AG04450 (cell line): ENCODE results near the gene SPATS2L. TPM values are rescaled to one million over a fixed set of nuclear protein-coding genes. Genes with fewer than 3 reads are reported as not detected.

ENCODE experiments used
- CTCF ChIA-PET: fragments of 300-600, 350-600 bp; formaldehyde crosslinking; extraction: SDS; loops from one replicate; lab custom pipeline; 2022; ENCODE audit warnings: antibody characterized with exemption, inconsistent platforms; lab: Charles Lee
- POLR2A ChIA-PET: fragments of 350-600 bp; formaldehyde crosslinking; extraction: SDS; loops from one replicate; lab custom pipeline; 2021; ENCODE audit warnings: antibody characterized with exemption, inconsistent platforms; lab: Yijun Ruan, JAX
- DNase-seq: peaks from one replicate; pipeline ENCODE4 v3.0.0-alpha.2; 2011; ENCODE audit warnings: low read depth, low spot score
- H3K27ac ChIP-seq: one replicate; pipeline ENCODE4 v1.5.1; 2012; ENCODE audit warnings: low read depth, low read length, control low read depth
- H3K27me3 ChIP-seq: one replicate; pipeline ENCODE4 v1.6.0; 2012; ENCODE audit warnings: low read length; ENCODE audit not compliant: control insufficient read depth, insufficient read depth
- H3K4me3 ChIP-seq: 2 replicates; pipeline ENCODE4 v1.5.1; 2011; ENCODE audit warnings: mild to moderate bottlenecking, low read depth, low read length, control low read depth
- H3K9me3 ChIP-seq: 2 replicates; pipeline ENCODE4 v1.5.1; 2012; ENCODE audit warnings: low read length; ENCODE audit not compliant: control insufficient read depth, insufficient read depth
- polyA plus RNA-seq: library from polyadenylated mRNA; depleted of rRNA; stranded (reverse); fragments of >200 nt; gene quantifications from 2 replicates; pipeline ENCODE4 v1.2.3, GENCODE V29; 2011
- TF ChIP-seq, protein P1 (sequence below): IDR thresholded peaks from 2 replicates; pipeline ENCODE4 v1.5.1; 2011; ENCODE audit warnings: low read depth, low read length, control low read depth, inconsistent platforms

SPATS2L gene
- polyA plus RNA-seq, 1 experiment, result 361 TPM

DNA sequence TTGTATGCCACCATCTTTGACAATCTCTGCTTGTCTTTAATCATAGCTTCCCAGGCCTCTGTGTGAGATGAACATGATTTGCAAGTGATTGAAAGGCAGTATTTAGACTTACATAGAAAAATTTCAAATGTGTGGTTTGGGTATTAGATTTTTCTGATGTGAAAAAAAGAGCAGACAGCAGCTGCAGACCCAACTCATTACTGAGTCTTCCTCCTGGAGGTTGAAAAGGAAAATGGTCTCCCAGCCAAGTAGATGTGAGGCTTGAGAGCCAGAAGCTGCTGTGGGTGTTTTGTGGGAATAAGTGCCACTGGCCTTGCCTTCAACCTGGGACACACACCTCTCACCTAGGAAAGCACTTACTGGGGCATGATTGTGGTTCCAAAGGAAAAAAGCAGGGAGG, 110.9 kb downstream of the SPATS2L start:
- no peak overlapping the region for H3K4me3 ChIP-seq
- DNase-seq, result no peak
- H3K27ac ChIP-seq, result no peak overlapping the region
- no peaks in the 10 kb centered on the region for H3K9me3 ChIP-seq
- TF ChIP-seq, protein P1, sequence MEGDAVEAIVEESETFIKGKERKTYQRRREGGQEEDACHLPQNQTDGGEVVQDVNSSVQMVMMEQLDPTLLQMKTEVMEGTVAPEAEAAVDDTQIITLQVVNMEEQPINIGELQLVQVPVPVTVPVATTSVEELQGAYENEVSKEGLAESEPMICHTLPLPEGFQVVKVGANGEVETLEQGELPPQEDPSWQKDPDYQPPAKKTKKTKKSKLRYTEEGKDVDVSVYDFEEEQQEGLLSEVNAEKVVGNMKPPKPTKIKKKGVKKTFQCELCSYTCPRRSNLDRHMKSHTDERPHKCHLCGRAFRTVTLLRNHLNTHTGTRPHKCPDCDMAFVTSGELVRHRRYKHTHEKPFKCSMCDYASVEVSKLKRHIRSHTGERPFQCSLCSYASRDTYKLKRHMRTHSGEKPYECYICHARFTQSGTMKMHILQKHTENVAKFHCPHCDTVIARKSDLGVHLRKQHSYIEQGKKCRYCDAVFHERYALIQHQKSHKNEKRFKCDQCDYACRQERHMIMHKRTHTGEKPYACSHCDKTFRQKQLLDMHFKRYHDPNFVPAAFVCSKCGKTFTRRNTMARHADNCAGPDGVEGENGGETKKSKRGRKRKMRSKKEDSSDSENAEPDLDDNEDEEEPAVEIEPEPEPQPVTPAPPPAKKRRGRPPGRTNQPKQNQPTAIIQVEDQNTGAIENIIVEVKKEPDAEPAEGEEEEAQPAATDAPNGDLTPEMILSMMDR, result no peak
- ChIA-PET CTCF (no interaction called here), POLR2A (no interaction called here)
- H3K27me3 ChIP-seq, result no peaks in the 10 kb centered on the region

DNA sequence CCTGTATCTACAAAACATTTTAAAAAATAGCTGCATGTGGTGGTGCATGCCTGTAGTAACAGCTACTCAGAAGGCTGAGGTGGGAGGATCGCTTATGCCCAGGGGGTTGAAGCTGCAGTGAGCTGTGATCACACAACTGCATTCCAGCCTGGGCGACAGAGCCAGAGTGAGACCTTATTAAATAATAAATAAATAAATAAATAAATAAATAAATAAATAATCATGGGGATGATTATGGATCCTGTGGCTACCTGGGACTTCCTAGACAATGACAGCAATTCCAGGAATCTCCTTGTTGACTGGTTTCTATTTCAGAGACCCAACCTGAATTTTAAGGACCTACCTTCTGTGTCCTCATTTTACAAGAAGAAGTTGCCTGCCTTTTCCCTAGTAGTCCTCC, 111.9 kb downstream of the SPATS2L start:
- TF ChIP-seq, protein P1, result no peak
- no peak overlapping the region for H3K27ac ChIP-seq
- no peak for DNase-seq
- H3K4me3 ChIP-seq, result no peak overlapping the region
- ChIA-PET CTCF (interaction anchor here (1.2 kb wide), 1 partner anchor 438 kb away, joined by 4 read pairs; no protein-coding TSS in a partner anchor), POLR2A (no interaction called here)
- H3K9me3 ChIP-seq, result no peaks in the 10 kb centered on the region
- H3K27me3 ChIP-seq, result no peaks in the 10 kb centered on the region

DNA sequence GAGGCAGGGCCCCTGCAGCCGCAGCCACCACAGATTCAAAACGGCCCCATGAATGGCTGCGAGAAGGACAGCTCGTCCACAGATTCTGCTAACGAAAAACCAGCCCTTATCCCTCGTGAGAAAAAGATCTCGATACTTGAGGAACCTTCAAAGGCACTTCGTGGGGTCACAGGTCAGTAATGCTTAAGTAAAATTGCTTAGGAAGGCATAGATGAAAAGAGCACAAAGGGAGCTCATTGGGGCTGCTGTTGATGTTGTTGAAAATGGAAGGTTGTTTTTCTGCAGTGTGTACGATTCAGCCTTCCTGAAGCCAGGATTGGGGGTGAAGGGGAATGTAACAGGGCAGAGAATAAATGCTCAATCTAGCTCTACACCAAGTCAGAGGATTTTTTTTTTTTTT, 112.8 kb downstream of the SPATS2L start:
- no peak overlapping the region for H3K4me3 ChIP-seq
- H3K27me3 ChIP-seq, result no peaks in the 10 kb centered on the region
- TF ChIP-seq, protein P1, result no peak
- no peak for DNase-seq
- no peaks in the 10 kb centered on the region for H3K9me3 ChIP-seq
- ChIA-PET CTCF (interaction anchor here (1.1 to 1.2 kb wide), 2 partner anchors 12 to 439 kb away, joined by 3 to 4 read pairs; no protein-coding TSS in a partner anchor), POLR2A (no interaction called here)
- no peak overlapping the region for H3K27ac ChIP-seq

DNA sequence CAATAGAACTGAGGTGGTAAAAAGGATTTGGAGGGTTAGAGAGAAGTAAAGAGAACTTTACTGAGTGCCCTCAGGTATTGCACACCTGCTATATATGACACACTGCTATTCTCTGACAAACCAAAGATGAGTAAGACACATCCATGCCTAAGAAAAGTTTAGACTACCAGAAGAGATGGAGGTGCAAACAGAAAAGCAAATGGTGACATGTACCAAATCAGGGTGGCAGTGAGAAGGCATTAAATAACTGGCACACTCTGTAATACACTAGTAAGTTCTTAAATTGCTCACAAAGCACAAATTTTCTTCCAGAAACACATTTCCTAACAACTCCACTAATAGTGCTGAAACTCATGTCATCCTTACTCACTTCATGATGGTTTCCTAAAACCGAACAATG, 114.8 kb downstream of the SPATS2L start:
- no peaks in the 10 kb centered on the region for H3K27me3 ChIP-seq
- no peaks in the 10 kb centered on the region for H3K9me3 ChIP-seq
- POLR2A ChIA-PET, result no interaction called here
- TF ChIP-seq, protein P1, result no peak
- CTCF ChIA-PET, result no interaction called here
- no peak overlapping the region for H3K27ac ChIP-seq
- H3K4me3 ChIP-seq, result no peak overlapping the region
- DNase-seq, result no peak

DNA sequence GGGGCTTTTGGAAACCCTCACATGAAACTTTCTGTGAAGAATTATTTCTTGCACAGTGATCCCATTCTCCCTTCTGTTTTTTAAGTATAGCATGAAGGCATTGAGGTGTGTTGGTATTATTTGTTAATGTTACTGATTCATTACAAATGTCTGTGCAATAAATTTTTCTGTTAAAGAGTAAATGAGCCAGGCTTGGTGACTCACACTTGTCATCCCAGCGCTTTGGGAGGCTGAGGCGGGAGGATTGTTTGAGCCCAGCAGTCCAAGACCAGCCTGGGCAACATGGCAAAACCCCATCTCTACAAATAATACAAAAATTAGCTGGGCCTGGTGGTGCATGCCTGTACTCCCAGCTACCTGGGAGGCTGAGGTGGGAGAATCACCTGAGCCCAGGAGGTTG, 115.6 kb downstream of the SPATS2L start:
- ChIA-PET POLR2A (no interaction called here), CTCF (no interaction called here)
- no peaks in the 10 kb centered on the region for H3K9me3 ChIP-seq
- TF ChIP-seq, protein P1, result no peak
- no peak for DNase-seq
- no peaks in the 10 kb centered on the region for H3K27me3 ChIP-seq
- H3K4me3 ChIP-seq, result no peak overlapping the region
- no peak overlapping the region for H3K27ac ChIP-seq
